Body of pancreas (tissue), 4 donors: Measurements from ENCODE around the gene CGB3.

Experiments
- CTCF ChIP-seq, 7 experiments: fragments of 450-650 bp in 4 of 7; fragments of 200-600 bp in 3 of 7; sonication (generic) in 3 of 7; IDR thresholded peaks; one replicate each; pipeline ENCODE4 v1.5.1; 2016 to 2019; ENCODE audit warnings: antibody characterized with exemption in 7 of 7
- POLR2A ChIP-seq, 3 donors: fragments of 450-650 bp; IDR thresholded peaks; one replicate each; pipeline ENCODE4 v1.6.1; 2016; ENCODE audit warnings: antibody characterized with exemption in 3 of 3, mild to moderate bottlenecking in 2 of 3

GRCh38 chr19:49004133-49004532 is 20.0 kb downstream of the CGB3 start:
- TF ChIP-seq CTCF (IDR thresholded peaks at IDR 0.05) (no peak), POLR2A (IDR thresholded peaks at IDR 0.05) (no peak)
